Activated CD4-positive, alpha-beta T cell treated with anti-CD3 and anti-CD28 coated beads, Interleukin-2, amount 50 U/mL, for 16 hours (primary cell): ENCODE data around the gene NOL11.
"Not testable (repeated sequence)": the region's sequence is repeated elsewhere in the genome, so short reads cannot be mapped to it uniquely, and the experiment has no call there.

ENCODE experiments used
- DNase-seq: peaks from one replicate; pipeline ENCODE4 v3.0.0-alpha.2; 2020

Gene NOL11

GRCh38 chr17:67711916-67712315 is 5.8 kb upstream of the NOL11 start:
- no peak for DNase-seq

- no peak for DNase-seq
These were observed 5.4 kb upstream of the NOL11 start for GRCh38 chr17:67712375-67712774.

- no peak for DNase-seq
These were observed 4.6 kb upstream of the NOL11 start for GRCh38 chr17:67713169-67713568.

GRCh38 chr17:67716405-67716798 is 1.3 kb upstream of the NOL11 start:
- DNase-seq = no peak

GRCh38 chr17:67717192-67717623 is 528 bp upstream of the NOL11 start:
- DNase-seq = peak; percentile 18

GRCh38 chr17:67718325-67718941 is 697 bp downstream of the NOL11 start:
- DNase-seq = peak; percentile 57

GRCh38 chr17:67725373-67725791 is 7.6 kb downstream of the NOL11 start:
- DNase-seq = no peak

GRCh38 chr17:67725807-67726206 is 8.1 kb downstream of the NOL11 start:
- no peak for DNase-seq

- not testable (repeated sequence) for DNase-seq
These were observed 9.7 kb downstream of the NOL11 start for GRCh38 chr17:67727152-67728039.

GRCh38 chr17:67729903-67730302 is 12.2 kb downstream of the NOL11 start:
- DNase-seq = no peak

- no peak for DNase-seq
These were observed 13.0 kb downstream of the NOL11 start for GRCh38 chr17:67730731-67731130.

GRCh38 chr17:67733449-67733848 is 15.7 kb downstream of the NOL11 start:
- DNase-seq = no peak

- no peak for DNase-seq
These were observed 19.4 kb downstream of the NOL11 start for GRCh38 chr17:67737145-67737544.

- no peak for DNase-seq
These were observed 24.3 kb downstream of the NOL11 start for GRCh38 chr17:67742025-67742424.

- no peak for DNase-seq
These were observed 29.2 kb downstream of the NOL11 start for GRCh38 chr17:67746704-67747571.

GRCh38 chr17:67747681-67748235 is 30.0 kb downstream of the NOL11 start:
- no peak for DNase-seq

- no peak for DNase-seq
These were observed 32.3 kb downstream of the NOL11 start for GRCh38 chr17:67750067-67750466.

- DNase-seq = no peak
These were observed 33.7 kb downstream of the NOL11 start for GRCh38 chr17:67751101-67752074.

GRCh38 chr17:67752160-67752559 is 34.4 kb downstream of the NOL11 start:
- not testable (repeated sequence) for DNase-seq

- DNase-seq = no peak
These were observed 35.3 kb downstream of the NOL11 start for GRCh38 chr17:67753026-67753425.

- DNase-seq = no peak
These were observed 36.3 kb downstream of the NOL11 start for GRCh38 chr17:67754001-67754400.

- not testable (repeated sequence) for DNase-seq
These were observed 37.0 kb downstream of the NOL11 start for GRCh38 chr17:67754686-67755085.
